ENCODE data around the gene RPS6KB1.
"Not testable (repeated sequence)": the region's sequence is repeated elsewhere in the genome, so short reads cannot be mapped to it uniquely, and the experiment has no call there.

GRCh38 chr17:59947310-59947709 lies 54.4 kb downstream of the RPS6KB1 start:
- not testable (repeated sequence) for TF ChIP-seq EZH2phosphoT487 (IDR thresholded peaks at IDR 0.05; ENCODE audit: insufficient read depth, low read depth); EZH2 (IDR thresholded peaks at IDR 0.05; ENCODE audit: insufficient read depth, poor library complexity, severe bottlenecking)

Measured in GM23248 (cell line).